ENCODE data around the gene RASL11A.

- TF ChIP-seq CTCF (IDR thresholded peaks at IDR 0.05): no peak
- TF ChIP-seq POLR2A (IDR thresholded peaks at IDR 0.05): no peak
These were observed 36.7 kb upstream of the RASL11A start for GRCh38 chr13:27233964-27234363.

Measured in adrenal gland (tissue), 5 donors.